ENCODE measurements around the gene IRF8. TPM values are rescaled to one million over a fixed set of nuclear protein-coding genes. Genes with fewer than 3 reads are reported as not detected.

The IRF8 gene
- polyA plus RNA-seq, 1 of the 3 experiments (the other 2 are of a cell fraction): not detected

GRCh38 chr16:85959686-85960085 lies 60.7 kb downstream of the IRF8 start:
- no peak overlapping the region for H3K9ac ChIP-seq
- H3K9me3 ChIP-seq: no peaks in the 10 kb centered on the region
- H4K20me1 ChIP-seq (ENCODE audit: insufficient read depth): no peaks in the 10 kb centered on the region
- no peaks in the 10 kb centered on the region for H3K4me1 ChIP-seq (ENCODE audit: control insufficient read depth in 1 of 2, insufficient read depth in 2 of 2, low read depth in 1 of 2, low read length in 1 of 2)
- no peaks in the 10 kb centered on the region for H3K9me2 ChIP-seq
- ChIA-PET POLR2A (no interaction called here), CTCF (no interaction called here)
- H3K4me3 ChIP-seq (ENCODE audit: low read depth in 2 of 2, low read length in 1 of 2): no peak overlapping the region
- no peak overlapping the region for H3K4me2 ChIP-seq
- H3K27ac ChIP-seq (ENCODE audit: low read depth in 2 of 2, low read length in 1 of 2): no peak overlapping the region
- H3K36me3 ChIP-seq (replicated peaks in 1 of 2; ENCODE audit: control insufficient read depth in 1 of 2, insufficient read depth in 2 of 2, low read length in 1 of 2): no peaks in the 10 kb centered on the region
- peaks cover 86% of the 10 kb centered on the region for H3K27me3 ChIP-seq (ENCODE audit: insufficient read depth)
- no peaks in the 10 kb centered on the region for H3F3A ChIP-seq (replicated peaks; ENCODE audit: insufficient read depth)
- 13% methylated on average over 9 of the region's 9 CpGs for WGBS (ENCODE audit: low lambda C conversion rate)
- DNase-seq: no peak
- H2AFZ ChIP-seq (ENCODE audit: low read depth): no peak overlapping the region
- no peaks in the 10 kb centered on the region for H3K79me2 ChIP-seq (ENCODE audit: insufficient read depth)
- TF ChIP-seq REST (IDR thresholded peaks at IDR 0.05; ENCODE audit: low read depth, low read length): no peak
- TF ChIP-seq YY1 (IDR thresholded peaks at IDR 0.05; ENCODE audit: low read depth): no peak
- no peak for TF ChIP-seq FOSL2 (IDR thresholded peaks at IDR 0.05; ENCODE audit: borderline replicate concordance, low read depth)
- TF ChIP-seq PBX3 (IDR thresholded peaks at IDR 0.05): no peak
- no peak for TF ChIP-seq NRF1 (IDR thresholded peaks at IDR 0.05; ENCODE audit: low read depth, low read length)
- no peak for TF ChIP-seq USF1 (IDR thresholded peaks at IDR 0.05; ENCODE audit: borderline replicate concordance, low read depth)
- TF ChIP-seq CHD2 (IDR thresholded peaks at IDR 0.05; ENCODE audit: low read length, partially characterized antibody): no peak
- TF ChIP-seq MEF2A (IDR thresholded peaks at IDR 0.05; ENCODE audit: borderline replicate concordance, low read depth): no peak

GRCh38 chr16:85960486-85961046 lies 61.6 kb downstream of the IRF8 start:
- POLR2A ChIA-PET: no interaction called here
- no peak for TF ChIP-seq CHD2 (IDR thresholded peaks at IDR 0.05; ENCODE audit: low read length, partially characterized antibody)
- TF ChIP-seq FOXM1 (IDR thresholded peaks at IDR 0.05; ENCODE audit: low read depth): no peak
- no peak for TF ChIP-seq SIN3A (IDR thresholded peaks at IDR 0.05; ENCODE audit: borderline replicate concordance, low read depth, low read length)
- TF ChIP-seq ZBTB33 (IDR thresholded peaks at IDR 0.05; ENCODE audit: borderline replicate concordance, low read depth): no peak
- no peak for TF ChIP-seq IRF3 (IDR thresholded peaks at IDR 0.05; ENCODE audit: low read depth, low read length)
- no peak for TF ChIP-seq FOXJ3 (CRISPR knock-in tag; IDR thresholded peaks at IDR 0.05)
- TF ChIP-seq SMC3 (IDR thresholded peaks at IDR 0.05; ENCODE audit: low read depth, low read length): no peak
- no peaks in the 10 kb centered on the region for H3K9me3 ChIP-seq
- no peaks in the 10 kb centered on the region for H3K4me1 ChIP-seq (ENCODE audit: control insufficient read depth in 1 of 2, insufficient read depth in 2 of 2, low read depth in 1 of 2, low read length in 1 of 2)
- CTCF ChIA-PET: no interaction called here
- H3K27me3 ChIP-seq (ENCODE audit: insufficient read depth): peaks cover 86% of the 10 kb centered on the region
- no peak overlapping the region for H2AFZ ChIP-seq (ENCODE audit: low read depth)
- DNase-seq: no peak
- H3K79me2 ChIP-seq (ENCODE audit: insufficient read depth): no peaks in the 10 kb centered on the region
- no peak overlapping the region for H3K27ac ChIP-seq (ENCODE audit: low read depth in 2 of 2, low read length in 1 of 2)
- no peak overlapping the region for H3K9ac ChIP-seq
- H3K36me3 ChIP-seq (replicated peaks in 1 of 2; ENCODE audit: control insufficient read depth in 1 of 2, insufficient read depth in 2 of 2, low read length in 1 of 2): no peaks in the 10 kb centered on the region
- H3K9me2 ChIP-seq: no peaks in the 10 kb centered on the region
- 19% methylated on average over 8 of the region's 10 CpGs for WGBS (ENCODE audit: low lambda C conversion rate)
- H3F3A ChIP-seq (replicated peaks; ENCODE audit: insufficient read depth): no peaks in the 10 kb centered on the region
- no peak overlapping the region for H3K4me2 ChIP-seq
- no peak overlapping the region for H3K4me3 ChIP-seq (ENCODE audit: low read depth in 2 of 2, low read length in 1 of 2)
- H4K20me1 ChIP-seq (ENCODE audit: insufficient read depth): no peaks in the 10 kb centered on the region

All from SK-N-SH (cell line).